MV-4-11 (cell line): Measurements from ENCODE around the gene PLIN5.

Experiments used
- DNase-seq: peaks from one replicate; lab custom pipeline; 2025; lab: John Stamatoyannopoulos, UW

The PLIN5 gene

DNA sequence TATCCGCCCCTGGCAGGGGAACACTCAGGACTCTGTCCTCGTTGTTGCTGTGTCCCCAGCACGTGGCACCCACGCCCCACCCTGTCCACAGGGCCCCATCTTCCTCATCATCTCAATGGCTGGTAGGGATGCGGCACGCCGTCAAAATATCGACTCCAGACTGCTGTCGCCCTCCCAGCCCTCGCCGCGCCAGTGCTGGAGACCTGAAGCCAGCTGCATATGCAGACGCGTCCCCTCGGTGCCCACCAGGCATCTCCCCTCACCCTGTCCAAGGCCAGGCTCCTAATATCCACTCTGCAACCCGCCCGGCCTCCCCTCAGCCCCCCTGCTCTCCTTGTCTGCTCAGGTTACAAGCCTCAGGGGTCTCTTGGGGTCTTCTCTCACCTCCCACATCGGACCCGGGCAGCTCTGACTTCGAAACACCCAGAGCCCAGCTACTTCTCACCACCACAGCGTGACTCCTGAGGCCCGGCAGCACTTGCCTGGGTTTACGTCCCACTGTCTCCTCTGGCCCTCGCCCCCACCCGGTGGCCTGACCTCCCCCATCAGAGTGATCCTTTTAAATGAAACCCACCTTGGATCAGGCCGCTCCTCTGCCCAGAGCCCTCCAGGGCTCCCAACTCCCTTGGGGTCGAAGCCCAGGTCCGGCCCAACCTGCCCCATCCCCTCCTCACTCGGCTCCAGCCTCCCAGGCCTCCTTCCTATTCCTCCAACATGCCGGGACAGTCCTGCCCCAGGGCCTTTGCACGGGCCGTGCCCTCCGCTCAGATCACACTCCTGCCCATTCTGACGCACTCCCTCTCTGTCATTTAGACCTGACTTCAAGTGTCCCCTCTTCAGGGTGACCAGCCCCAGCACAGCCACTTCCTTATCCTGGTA lies 29.2 kb downstream of the PLIN5 start:
- DNase-seq: no peak

DNA sequence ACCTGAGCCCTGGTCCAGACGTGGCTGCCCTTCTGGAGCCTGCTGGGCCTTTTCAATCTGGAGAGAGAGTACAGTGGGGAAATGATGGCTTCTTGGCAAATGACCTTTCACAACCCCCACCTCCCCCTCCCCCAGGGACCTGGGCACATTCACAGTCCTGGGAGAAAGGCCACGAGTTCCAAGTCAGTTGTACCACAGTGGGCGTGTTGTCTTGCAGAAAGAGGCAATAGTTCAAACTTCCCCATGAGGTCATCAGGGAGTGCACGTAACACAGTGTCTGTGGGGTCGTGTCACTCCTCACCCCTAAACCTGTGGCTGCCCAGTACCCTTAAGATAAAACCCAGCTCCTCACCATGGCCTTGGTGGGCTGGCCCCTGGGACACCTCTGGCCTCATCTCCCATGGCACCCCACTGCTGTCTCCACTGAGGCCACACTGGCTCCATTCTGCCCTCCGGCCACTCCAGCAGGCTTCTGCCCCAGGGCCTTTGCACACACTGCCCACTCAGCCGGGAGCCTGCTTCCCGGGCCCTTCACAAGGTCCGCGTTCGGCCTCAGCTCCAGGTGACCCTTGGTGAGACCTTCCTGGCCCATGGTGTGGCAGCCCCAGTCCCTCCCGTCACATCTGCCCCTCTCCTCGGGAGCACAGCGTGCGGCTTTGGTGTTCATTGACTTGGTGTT lies 30.0 kb downstream of the PLIN5 start:
- peak; percentile 82 for DNase-seq

DNA sequence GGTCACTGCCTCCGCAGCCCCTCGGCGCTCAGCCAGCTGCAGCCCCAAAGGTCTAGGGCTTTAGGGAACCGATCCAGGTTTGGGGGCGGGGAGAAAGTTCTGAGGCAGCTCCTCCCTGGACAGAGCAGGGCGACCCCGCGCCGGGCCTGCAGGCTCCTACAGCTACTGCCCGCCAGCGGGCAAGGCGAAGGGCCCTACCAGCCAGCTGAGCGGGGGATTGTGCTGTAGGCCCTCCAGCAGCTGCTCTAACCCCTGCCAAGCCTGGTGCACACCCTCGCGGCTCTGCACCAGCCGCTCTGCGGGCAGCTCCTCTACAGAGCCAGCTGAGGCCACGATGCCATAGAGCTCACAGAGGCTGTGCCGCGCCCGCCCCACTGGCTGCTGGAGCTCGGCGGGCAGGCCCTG lies 30.7 kb downstream of the PLIN5 start:
- peak; percentile 26 for DNase-seq

DNA sequence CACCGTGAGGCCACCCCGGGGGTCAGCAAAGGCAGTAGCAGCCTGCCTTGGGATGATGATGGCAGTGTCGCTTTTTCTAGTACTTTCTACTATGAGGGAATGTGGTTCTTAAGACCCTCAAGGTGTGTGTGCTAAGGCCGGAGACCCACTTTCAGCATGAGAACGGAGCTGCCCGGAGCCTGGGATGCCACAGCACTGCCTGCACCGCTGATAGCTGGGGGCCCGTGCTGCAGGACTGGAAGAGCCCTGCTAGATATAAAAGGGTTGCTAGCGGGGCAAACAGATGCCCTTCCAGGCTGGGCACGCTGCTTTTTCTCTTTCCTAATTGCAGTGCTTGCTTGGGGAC lies 31.2 kb downstream of the PLIN5 start:
- no peak for DNase-seq

DNA sequence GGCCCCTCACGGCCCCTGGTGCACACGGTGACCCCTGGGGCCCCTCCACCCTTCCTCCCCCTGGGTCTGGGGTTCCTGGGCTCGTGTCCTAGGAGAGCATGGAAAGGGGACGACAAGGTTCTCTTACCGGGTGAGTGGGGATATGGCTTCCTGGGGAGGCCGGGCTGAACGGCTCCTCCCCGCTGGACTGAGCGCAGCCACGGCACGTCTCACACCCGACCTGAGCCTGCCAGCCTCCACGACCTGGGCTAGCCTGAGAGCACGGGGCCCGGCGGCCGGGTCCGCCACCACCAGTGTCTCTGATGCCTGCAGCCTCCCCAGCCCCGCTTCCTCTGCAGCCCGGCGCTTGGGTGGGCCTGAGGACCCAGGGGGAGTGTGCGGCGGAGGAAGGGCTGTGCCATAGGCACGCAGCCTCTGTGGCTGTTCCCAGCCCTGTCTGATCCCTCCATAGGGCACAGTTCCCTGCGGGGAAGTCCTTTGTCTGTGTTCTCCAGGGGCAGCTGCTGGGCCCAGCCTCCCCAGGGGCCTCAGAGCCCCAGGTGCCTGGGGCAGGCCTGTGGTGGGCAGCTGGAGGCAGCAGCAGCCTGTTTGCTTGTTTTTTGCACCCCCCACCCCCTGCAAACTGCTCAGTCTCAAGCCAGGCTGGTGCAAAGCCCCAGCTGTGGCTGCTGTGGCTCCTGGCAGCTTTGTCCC lies 31.7 kb downstream of the PLIN5 start:
- DNase-seq: no peak

DNA sequence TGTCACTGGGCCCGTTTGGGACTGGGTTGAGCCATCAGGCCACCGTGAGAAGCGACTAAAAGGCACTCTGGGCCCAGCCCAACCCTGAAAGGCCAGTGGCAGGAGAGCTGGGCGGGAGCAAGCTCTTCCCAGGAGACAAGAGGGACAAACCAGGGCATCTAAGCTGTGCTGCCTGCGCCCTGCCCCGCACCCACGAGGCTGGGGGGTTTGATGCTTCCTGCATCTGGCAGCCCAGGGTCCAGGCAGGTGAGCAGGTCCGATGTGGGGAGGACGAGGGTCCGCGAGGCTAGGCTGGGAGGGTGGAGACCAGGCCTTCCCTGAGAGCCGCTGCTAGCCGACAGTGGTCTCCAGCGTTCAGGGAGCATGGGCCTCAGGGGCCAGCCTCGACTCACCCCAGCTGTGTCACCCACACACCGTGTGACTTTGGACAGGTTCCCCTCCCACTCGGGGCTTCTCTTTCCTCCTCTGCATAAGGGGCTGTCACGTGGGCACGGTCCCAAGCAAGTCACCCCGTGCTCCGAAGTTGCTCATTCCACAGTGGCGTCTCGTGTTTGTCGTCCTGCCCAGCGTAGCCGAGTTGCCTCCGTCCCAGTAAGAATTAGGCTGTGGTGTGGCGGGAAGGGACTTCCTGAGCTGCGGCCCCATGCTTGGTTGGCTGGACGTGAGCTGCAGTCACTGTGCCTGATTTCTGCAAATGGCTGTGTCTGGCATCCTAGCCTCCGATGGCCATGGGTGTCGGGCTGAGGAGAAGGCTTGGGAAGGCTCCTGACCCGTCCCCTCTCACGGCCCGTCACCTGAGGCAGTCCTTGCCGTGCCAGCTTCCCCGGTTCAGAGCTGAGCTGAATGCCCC lies 32.5 kb downstream of the PLIN5 start:
- DNase-seq: no peak

DNA sequence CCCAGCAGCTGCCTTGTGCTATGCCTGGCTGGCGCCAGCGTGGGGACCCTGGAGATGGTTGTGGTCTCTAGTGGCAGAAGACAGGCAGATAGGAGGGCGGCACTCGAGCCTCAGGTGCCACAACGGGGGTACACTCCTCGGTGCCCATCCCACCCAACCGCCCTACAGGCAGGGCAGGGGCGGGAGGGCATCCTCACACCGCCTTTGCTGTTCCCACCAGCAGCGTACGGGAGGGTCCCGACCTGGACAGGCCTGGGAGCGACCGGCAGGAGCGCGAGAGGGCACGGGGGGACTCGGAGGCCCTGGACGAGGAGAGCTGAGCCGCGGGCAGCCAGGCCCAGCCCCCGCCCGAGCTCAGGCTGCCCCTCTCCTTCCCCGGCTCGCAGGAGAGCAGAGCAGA lies 33.3 kb downstream of the PLIN5 start:
- no peak for DNase-seq

DNA sequence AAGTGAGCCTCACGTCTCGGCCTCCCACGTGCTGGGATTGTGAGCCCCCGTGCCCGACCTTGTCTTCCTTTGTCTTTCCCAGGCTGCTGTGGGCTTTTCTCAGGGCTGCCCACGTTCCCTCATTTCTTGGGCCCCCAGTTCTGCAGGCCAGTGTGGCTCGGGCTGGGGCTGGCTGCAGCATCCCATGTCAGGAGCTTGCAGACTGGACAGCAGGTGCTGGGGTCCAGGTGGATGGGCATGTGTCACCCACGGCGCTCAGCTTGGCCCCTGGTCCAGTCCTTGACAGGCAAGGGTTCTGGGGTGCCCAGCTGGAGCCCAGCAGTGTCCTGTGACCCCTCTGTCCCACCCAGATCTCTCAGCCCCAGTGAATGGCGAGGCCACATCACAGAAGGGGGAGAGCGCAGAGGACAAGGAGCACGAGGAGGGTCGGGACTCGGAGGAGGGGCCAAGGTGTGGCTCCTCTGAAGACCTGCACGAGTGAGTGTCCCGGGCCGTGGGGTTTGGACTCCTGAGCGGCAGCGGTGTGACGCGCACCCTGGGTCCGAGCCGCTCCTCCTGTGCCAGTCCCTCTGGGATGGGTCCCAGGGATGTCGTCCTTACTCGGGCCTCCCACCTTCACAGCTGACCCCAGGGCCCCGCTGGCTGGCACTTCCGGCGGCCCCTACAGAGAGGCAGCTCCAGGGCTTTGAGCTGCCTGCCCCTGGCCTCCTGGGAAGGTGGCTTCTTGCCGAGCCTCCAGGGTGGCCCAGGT lies 34.0 kb downstream of the PLIN5 start:
- no peak for DNase-seq

DNA sequence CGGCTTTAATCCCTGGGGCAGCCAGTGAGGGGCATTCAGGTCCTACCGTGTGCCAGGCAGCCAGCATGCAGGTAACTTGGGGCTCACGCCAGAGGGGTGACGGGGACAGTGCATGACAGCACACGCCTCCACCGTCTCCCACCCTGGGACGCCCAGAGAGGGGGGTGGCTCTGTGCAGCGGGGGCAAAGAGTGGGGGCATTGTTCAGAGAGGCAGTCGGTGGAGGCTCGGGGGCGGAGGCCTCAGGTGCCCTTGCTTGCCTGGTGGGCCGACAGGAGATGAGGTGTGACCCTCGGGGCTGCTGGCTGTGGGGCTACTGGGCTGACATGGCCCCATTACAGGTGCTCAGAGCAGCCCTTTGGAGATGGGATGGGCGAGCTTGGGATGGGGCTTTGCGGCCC lies 35.2 kb downstream of the PLIN5 start:
- DNase-seq: no peak

DNA sequence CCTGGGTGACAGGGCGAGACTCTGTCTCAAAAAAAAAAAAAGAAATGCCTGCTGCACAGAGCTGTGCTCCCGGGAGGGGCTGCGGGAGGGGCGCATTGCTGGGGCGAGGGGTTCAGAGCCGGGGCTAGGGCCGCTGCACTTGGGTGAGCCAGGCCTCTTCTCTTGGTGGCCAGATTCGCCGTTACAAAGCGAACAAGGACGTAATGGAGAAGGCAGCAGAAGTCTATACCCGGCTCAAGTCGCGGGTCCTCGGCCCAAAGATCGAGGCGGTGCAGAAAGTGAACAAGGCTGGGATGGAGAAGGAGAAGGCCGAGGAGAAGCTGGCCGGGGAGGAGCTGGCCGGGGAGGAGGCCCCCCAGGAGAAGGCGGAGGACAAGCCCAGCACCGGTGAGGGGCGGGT lies 35.7 kb downstream of the PLIN5 start:
- no peak for DNase-seq

DNA sequence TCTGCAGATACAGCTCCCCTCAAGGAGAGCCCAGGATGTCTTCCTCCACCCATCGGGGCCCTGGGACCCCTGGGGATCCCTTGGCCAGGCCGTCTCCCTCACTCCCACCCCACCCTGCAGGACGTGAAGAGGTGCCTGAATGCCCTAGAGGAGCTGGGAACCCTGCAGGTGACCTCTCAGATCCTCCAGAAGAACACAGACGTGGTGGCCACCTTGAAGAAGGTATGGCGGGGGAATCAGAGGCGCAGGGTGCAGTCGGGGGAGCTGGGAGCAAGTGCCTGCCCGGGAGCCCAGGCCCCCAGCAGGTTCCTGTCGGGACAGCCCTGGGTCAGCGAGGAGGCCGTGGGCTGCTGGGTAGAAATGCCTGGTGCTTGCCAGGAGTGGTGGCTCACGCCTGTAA lies 36.3 kb downstream of the PLIN5 start:
- DNase-seq: no peak

DNA sequence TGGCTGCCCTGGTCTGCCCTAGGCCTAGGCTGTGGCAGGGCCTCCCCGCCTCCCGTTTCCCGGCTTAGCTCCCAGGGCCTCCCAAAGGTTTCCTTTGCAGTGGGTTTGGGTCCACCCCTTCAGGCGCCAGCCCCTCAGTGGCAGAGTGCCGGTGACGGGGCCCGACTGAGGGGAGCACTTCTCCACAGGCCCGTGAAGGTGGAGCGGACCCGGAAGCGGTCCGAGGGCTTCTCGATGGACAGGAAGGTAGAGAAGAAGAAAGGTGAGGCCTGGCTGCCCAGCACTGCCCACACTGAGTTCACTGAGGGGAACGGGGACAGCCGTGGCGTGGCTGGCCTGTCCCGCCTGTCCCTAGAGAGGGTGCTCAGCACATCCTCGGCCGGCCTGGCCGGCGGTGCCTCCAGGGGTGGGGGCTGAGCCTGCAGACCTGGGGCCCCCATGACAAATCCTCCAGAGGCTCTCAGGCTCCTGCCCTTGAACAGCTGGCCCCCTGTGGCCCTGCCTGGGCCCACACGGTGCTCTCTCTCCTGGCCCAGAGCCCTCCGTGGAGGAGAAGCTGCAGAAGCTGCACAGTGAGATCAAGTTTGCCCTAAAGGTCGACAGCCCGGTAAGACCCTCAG lies 37.1 kb downstream of the PLIN5 start:
- no peak for DNase-seq

DNA sequence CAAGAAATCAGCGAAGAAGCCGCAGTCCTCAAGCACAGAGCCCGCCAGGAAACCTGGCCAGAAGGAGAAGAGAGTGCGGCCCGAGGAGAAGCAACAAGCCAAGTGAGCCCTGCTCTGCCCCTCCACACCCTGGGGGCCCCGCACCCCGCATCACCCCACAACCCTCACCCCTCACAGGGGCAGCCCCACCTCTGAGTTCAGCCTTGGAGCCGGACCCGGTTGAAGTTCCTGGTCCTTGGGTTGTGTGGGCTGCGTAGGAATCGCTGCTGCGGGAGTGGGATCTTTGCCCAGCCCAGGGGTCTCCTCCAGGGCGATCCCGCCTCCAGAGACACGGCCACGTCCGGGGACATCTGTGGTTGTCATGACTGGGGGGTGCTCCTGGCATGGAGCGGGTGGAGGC lies 38.7 kb downstream of the PLIN5 start:
- DNase-seq: no peak

DNA sequence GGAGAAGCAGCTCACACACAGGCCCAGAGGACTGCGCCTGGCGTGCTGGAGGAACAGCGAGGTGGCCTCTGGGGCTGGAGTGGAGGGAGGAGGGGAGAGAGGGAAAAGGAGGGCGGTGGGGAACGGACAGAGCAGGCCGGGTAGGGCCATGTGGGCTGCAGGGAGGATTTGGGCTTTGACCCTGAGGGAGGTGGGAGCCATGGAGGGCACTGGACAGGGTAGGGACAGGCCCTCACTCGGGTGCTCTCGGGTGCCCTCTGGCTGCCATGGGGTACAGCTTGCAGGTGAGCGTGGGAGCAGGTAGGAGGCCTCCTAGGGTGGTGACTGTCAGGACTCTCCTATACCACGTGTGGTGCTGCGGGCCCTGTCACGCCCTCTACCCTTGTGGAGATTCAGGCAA lies 39.6 kb downstream of the PLIN5 start:
- DNase-seq: no peak

DNA sequence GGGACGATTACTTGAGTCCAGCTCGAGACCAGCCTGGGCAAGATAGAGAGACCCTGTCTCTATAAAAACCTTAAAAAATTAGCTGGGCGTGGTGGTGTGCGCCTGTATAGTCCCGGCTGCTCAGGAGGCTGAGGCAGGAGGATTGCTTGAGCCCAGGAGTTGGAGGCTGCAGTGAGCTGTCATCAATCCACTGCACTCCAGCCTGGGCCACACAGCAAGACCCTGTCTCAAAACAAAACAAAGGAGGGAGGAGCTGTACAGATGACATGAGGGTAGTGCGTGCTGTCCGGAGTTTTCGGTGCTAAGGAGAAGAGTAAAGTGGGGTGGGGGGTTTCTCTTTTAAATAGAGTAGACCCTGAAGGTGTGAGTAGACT lies 40.3 kb downstream of the PLIN5 start:
- no peak for DNase-seq

DNA sequence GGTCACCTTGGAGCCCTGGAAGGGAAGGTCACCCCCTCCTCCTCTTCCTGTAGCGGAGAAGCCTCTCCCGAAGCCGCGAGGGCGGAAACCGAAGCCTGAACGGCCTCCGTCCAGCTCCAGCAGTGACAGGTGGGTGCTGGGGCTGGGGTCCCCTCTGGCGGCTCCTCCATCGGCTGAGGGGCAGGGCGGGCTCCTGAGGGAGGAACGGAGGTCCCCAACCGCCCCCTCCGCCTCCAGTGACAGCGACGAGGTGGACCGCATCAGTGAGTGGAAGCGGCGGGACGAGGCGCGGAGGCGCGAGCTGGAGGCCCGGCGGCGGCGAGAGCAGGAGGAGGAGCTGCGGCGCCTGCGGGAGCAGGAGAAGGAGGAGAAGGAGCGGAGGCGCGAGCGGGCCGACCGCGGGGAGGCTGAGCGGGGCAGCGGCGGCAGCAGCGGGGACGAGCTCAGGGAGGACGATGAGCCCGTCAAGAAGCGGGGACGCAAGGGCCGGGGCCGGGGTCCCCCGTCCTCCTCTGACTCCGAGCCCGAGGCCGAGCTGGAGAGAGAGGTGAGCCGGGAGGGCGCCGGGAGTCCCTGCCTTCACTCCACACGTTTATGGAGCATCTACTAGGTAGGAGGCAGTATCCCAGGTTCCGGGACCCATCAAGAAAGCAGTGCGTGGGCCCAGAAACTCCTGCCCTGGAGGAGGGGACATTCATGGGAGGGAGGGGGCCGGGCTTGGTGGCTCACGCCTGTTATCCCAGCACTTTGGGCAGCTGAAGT lies 40.9 kb downstream of the PLIN5 start:
- no peak for DNase-seq

DNA sequence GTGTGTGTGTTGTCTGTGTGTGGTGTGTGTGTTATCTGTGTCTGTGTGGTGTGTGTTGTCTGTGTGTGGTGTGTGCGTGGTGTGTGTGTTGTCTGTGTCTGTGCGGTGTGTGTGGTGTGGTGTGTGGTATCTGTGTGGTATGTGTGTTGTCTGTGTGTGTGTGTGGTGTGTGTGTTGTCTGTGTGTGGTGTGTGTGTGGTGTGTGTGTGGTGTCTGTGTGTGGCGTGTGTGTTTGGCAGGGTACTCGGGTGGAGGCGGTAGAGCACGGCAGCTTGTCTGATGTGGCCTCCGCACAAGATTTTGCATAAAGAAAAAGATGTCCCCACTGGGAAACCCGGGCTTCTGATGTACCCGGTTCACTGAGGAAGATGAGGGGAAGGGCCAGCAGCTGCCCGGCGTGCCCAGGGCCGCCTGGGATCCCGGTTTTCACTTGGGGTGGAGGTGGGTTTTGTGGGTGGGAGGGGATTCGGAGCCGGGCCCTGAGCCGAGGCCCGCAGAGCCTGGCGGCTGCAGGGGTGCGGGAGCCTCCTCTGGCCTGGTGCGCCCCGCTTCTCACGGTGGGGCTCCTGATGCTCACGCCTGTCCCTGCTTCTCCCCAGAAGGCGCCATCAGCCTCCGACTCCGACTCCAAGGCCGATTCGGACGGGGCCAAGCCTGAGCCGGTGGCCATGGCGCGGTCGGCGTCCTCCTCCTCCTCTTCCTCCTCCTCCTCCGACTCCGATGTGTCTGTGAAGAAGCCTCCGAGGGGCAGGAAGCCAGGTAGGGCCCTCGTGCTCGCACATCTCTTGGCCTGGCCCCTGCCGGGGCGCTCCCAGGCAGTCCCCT lies 41.7 kb downstream of the PLIN5 start:
- DNase-seq: no peak

DNA sequence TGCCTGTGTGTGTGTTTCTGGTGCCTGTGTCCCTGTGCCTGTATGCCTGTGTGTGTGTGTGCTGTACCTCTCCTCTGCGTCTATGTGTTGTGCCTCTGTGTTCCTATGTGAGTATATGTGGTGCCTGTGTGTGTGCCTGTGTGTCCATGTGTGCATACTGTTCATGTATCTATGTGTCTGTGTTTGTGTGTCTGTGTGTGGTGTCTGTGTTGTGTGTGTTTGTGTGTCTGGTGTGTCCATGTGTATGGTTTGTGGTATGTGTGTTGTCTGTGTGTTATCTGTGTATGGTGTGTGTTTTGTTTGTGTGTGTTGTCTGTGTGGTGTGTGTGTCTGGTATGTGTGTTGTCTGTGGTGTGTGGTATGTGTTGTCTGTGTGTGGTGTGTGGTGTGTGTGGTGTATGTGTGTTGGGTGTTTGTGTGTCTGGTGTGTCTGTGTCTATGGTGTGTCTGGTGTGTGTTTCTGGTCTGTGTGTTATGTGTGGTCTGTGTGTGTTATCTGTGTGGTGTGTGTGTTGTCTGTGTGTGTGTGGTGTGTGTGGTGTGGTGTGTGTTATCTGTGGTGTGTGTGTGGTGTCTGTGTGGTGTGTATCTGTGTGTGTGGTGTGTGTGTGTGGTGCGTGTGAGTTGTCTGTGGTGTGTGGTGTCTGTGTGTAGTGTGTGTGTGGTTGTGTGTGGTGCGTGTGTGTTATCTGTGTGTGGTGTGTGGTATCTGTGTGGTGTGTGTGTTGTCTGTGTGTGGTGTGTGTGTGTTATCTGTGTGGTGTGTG lies 42.5 kb downstream of the PLIN5 start:
- DNase-seq: no peak

DNA sequence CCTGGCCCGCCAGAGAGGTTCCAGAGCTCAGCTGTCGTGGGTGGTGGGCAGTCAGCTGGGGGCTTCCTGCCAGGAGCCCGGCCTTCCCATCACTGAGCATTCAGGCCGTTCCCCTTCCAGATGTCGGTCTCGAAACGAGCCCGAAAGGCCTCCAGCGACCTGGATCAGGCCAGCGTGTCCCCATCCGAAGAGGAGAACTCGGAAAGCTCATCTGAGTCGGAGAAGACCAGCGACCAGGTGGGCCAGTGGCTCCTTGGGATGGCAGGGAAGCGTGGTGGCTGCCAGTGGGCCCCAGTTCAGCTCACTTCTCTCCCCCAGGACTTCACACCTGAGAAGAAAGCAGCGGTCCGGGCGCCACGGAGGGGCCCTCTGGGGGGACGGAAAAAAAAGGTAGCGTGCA lies 43.6 kb downstream of the PLIN5 start:
- no peak for DNase-seq
